Measurements from ENCODE around the gene SFTPA1. TPM values are rescaled to one million over a fixed set of nuclear protein-coding genes. Genes with fewer than 3 reads are reported as not detected.

The SFTPA1 gene
- total RNA-seq (not detected in 2 replicates), polyA plus RNA-seq (not detected in 2 replicates), polyA minus RNA-seq (not detected in 2 replicates)
- not detected for total RNA-seq (2013)

- intact Hi-C loops (cut with micrococcal nuclease): no loop called here
- no peaks in the 10 kb centered on the region for H3K36me3 ChIP-seq (replicated peaks in 1 of 2; ENCODE audit: control extremely low read depth in 1 of 2, control insufficient read depth in 1 of 2, extremely low read depth in 1 of 2, insufficient read depth in 2 of 2, low read length in 1 of 2)
- Mint-ChIP-seq H3K4me1 (no peaks in the 10 kb centered on the region), H3K4me3 (no peak within 1 kb of the TSS), H3K27ac (no peak within 1 kb of the TSS), H3K27me3 (peaks cover 3% of the 10 kb centered on the region), H3K9me3 (ENCODE audit: insufficient read depth) (no peaks in the 10 kb centered on the region)
- ChIA-PET CTCF (no interaction called here), POLR2A (no interaction called here)
- H3K4me2 ChIP-seq (replicated peaks; ENCODE audit: low read depth, low read length, poor library complexity, severe bottlenecking): no peak within 1 kb of the TSS
- ATAC-seq (ENCODE audit: low read depth): no peak
- H3K9me3 ChIP-seq (ENCODE audit: control extremely low read depth in 1 of 3, control insufficient read depth in 2 of 3, insufficient read depth in 1 of 3, low read length in 2 of 3): no peaks in the 10 kb centered on the region
- 5% methylated on average over 3 of the region's 4 CpGs for WGBS (ENCODE audit: insufficient coverage)
- no peaks in the 10 kb centered on the region for H4K20me1 ChIP-seq (ENCODE audit: control insufficient read depth, insufficient read depth, low read length, poor library complexity, severe bottlenecking)
- TF ChIP-seq CTCF (IDR thresholded peaks at IDR 0.05) (no peak), EZH2 (IDR thresholded peaks at IDR 0.05; ENCODE audit: borderline replicate concordance, insufficient read depth, low read depth, low read length, poor library complexity, severe bottlenecking) (no peak)
- no peak within 1 kb of the TSS for H2AFZ ChIP-seq (ENCODE audit: insufficient read depth, low read depth, low read length, poor library complexity, severe bottlenecking)
- no peaks in the 10 kb centered on the region for H3K79me2 ChIP-seq (ENCODE audit: control insufficient read depth, insufficient read depth, low read length)
- no peak within 1 kb of the TSS for H3K27ac ChIP-seq (ENCODE audit: low read length in 2 of 2)
- no peaks in the 10 kb centered on the region for H3K4me1 ChIP-seq (ENCODE audit: control insufficient read depth in 2 of 2, insufficient read depth in 2 of 2, low read length in 2 of 2)
- H3K27me3 ChIP-seq (replicated peaks in 1 of 4; ENCODE audit: control extremely low read depth in 1 of 4, control insufficient read depth in 3 of 4, insufficient read depth in 4 of 4, low read length in 3 of 4): no peaks in the 10 kb centered on the region
- no peak within 1 kb of the TSS for H3K4me3 ChIP-seq (ENCODE audit: control extremely low read depth in 1 of 5, extremely low read depth in 1 of 5, insufficient read depth in 1 of 5, low read depth in 2 of 5, low read length in 4 of 5)
- no peak for DNase-seq
- no peak within 1 kb of the TSS for H3K9ac ChIP-seq (ENCODE audit: low read length)
These were observed at the start of gene SFTPA1 for GRCh38 chr10:79610601-79611191. TSS of gene SFTPA1 (plus strand) at chr10:79610939. CDS start at chr10:79611826, 887 bp downstream.

- Histone ChIP-seq H3K4me1 (ENCODE audit: control insufficient read depth in 2 of 2, insufficient read depth in 2 of 2, low read length in 2 of 2) (no peaks in the 10 kb centered on the region), H3K27me3 (replicated peaks in 1 of 4; ENCODE audit: control extremely low read depth in 1 of 4, control insufficient read depth in 3 of 4, insufficient read depth in 4 of 4, low read length in 3 of 4) (peaks cover 0 to 6% (median 2%) of the 10 kb centered on the region in 4 experiments), H2AFZ (ENCODE audit: insufficient read depth, low read depth, low read length, poor library complexity, severe bottlenecking) (no peak overlapping the region), H3K9me3 (ENCODE audit: control extremely low read depth in 1 of 3, control insufficient read depth in 2 of 3, insufficient read depth in 1 of 3, low read length in 2 of 3) (no peaks in the 10 kb centered on the region), H3K9ac (ENCODE audit: low read length) (no peak overlapping the region), H3K79me2 (ENCODE audit: control insufficient read depth, insufficient read depth, low read length) (no peaks in the 10 kb centered on the region), H4K20me1 (ENCODE audit: control insufficient read depth, insufficient read depth, low read length, poor library complexity, severe bottlenecking) (no peaks in the 10 kb centered on the region), H3K27ac (ENCODE audit: low read length in 2 of 2) (no peak overlapping the region), H3K36me3 (replicated peaks in 1 of 2; ENCODE audit: control extremely low read depth in 1 of 2, control insufficient read depth in 1 of 2, extremely low read depth in 1 of 2, insufficient read depth in 2 of 2, low read length in 1 of 2) (no peaks in the 10 kb centered on the region), H3K4me3 (ENCODE audit: control extremely low read depth in 1 of 5, extremely low read depth in 1 of 5, insufficient read depth in 1 of 5, low read depth in 2 of 5, low read length in 4 of 5) (no peak overlapping the region), H3K4me2 (replicated peaks; ENCODE audit: low read depth, low read length, poor library complexity, severe bottlenecking) (no peak overlapping the region)
- intact Hi-C loops (cut with micrococcal nuclease): no loop called here
- DNase-seq (no peak), ATAC-seq (ENCODE audit: low read depth) (no peak)
- Mint-ChIP-seq H3K27me3 (peaks cover 21% of the 10 kb centered on the region), H3K27ac (no peak overlapping the region), H3K9me3 (ENCODE audit: insufficient read depth) (no peaks in the 10 kb centered on the region), H3K4me3 (no peak overlapping the region), H3K4me1 (peaks cover 3% of the 10 kb centered on the region)
- TF ChIP-seq CTCF (IDR thresholded peaks at IDR 0.05): no peak
- TF ChIP-seq EZH2 (IDR thresholded peaks at IDR 0.05; ENCODE audit: borderline replicate concordance, insufficient read depth, low read depth, low read length, poor library complexity, severe bottlenecking): no peak
- WGBS (ENCODE audit: insufficient coverage): 83% methylated on average over 3 of the region's 3 CpGs
- ChIA-PET POLR2A (no interaction called here), CTCF (no interaction called here)
These were observed 49.5 kb upstream of the SFTPA1 start for GRCh38 chr10:79561257-79561656.
